SW 1271 (cell line): Measurements from ENCODE around the gene DNAJA1.
"Not testable (repeated sequence)": the region's sequence is repeated elsewhere in the genome, so short reads cannot be mapped to it uniquely, and the experiment has no call there.

ENCODE experiments used
- DNase-seq, 2 experiments: peaks; one replicate each; lab custom pipeline; 2025; lab: John Stamatoyannopoulos, UW

Gene DNAJA1

GRCh38 chr9:33024966-33025571 is at the start of gene DNAJA1:
Gene DNAJA1 (plus strand): TSS chr9:33025273. CDS start chr9:33026485, 1,212 bp downstream.
- peak; percentile 44 to 70 for DNase-seq

- no peak for DNase-seq
Observed at GRCh38 chr9:32978051-32978450, 47.0 kb upstream of the DNAJA1 start.

DNA sequence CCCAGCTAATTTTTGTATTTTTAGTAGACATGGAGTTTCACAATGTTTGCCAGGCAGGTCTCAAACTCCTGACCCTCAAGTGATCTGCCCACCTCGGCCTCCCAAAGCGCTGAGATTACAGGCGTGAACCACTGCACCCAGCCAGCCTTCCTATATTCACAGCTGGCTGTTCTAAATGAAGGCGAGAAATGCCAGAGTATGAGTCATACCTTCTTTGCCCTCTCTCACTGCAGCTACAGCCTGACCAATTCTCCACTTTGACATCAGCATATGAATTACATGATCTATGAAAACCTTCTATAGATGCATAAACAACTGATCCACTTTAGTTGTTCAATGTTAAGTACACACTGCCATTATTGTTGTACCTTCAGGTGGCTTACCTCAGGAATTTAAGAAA is 38.1 kb upstream of the DNAJA1 start:
- no peak for DNase-seq

DNA sequence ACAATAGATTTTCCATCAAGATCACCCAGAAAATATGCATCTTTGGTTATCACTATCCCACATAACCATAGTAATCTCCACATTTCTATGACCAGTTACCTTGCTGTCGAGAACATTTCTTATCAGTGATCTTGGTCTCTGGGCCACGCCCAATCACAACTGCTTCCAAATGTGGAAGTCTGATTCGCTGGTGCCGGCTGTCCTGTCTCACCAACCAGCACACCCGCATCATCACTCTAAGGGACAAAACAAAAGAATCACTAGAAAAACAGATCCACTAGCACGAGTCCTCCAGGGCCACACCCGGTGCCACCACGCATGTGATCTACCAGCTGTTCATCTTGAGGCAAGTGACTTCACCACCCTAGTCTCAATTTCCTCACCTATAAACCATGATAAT is 35.4 kb upstream of the DNAJA1 start:
- no peak for DNase-seq

- DNase-seq: no peak
Observed at GRCh38 chr9:32991897-32992594, 33.0 kb upstream of the DNAJA1 start.

- no peak for DNase-seq
Observed at GRCh38 chr9:32992595-32993238, 32.4 kb upstream of the DNAJA1 start.

- not testable (repeated sequence) for DNase-seq
Observed at GRCh38 chr9:33000682-33001055, 24.4 kb upstream of the DNAJA1 start.

- DNase-seq: not testable (repeated sequence)
Observed at GRCh38 chr9:33005335-33005734, 19.7 kb upstream of the DNAJA1 start.

DNA sequence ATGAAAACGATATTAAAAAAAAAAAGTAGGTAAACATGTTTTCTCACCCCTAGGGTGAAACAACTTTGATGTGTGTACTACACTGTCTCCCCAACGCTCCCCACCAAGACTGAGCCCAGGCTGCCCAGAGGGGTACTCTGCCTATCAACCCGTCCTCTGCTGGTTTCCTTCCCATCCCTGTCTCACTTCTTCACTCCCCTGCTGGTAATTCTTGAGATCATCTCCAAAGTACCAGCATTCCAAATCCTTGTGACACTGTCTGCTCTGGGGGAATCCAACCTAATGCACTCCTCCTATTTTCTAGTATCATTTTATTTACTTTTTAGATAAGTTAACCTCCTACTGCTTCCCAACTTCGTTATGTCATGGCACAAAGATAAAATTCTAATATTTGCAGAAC is 17.3 kb upstream of the DNAJA1 start:
- DNase-seq: no peak

- DNase-seq: no peak
Observed at GRCh38 chr9:33011831-33012230, 13.2 kb upstream of the DNAJA1 start.

GRCh38 chr9:33012328-33013069 is 12.6 kb upstream of the DNAJA1 start:
- DNase-seq: no peak

- no peak for DNase-seq
Observed at GRCh38 chr9:33013962-33014664, 11.0 kb upstream of the DNAJA1 start.

GRCh38 chr9:33014665-33015014 is 10.4 kb upstream of the DNAJA1 start:
- DNase-seq: no peak

DNA sequence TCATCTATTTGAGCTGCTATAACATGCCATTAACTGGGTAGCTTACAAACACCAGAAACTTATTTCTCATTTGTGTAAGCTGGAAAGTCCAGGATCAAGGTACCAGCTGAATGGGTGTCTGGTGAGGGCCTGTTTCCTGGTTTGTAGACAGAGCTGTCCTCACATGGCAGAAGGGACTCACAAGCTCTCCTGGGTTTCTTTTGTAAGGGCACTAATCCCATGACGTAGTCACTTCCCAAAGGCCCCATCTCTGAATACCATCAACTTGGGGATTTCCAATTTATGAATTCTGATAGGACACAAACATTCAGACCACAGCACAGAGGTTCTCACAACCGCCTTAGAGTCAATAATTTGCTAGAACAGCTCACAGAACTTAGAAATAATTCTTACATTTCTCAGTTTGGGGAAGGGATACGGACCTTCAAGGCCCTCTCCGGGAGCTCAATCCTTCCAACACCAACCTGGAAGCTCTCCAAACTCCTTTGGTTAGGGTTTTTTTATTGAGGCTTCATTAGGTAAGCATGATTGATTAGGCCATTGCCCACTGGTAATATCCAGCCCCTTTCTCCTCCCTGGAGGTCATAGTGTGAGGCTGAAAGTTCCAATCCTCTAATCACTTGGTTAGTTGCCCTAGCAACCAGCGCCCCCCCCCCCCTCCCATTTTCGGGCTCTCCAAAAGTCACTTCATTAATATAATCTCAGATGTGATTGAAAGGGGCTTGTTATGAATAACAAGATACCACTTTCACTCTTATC is 7.6 kb upstream of the DNAJA1 start:
- DNase-seq: no peak

DNA sequence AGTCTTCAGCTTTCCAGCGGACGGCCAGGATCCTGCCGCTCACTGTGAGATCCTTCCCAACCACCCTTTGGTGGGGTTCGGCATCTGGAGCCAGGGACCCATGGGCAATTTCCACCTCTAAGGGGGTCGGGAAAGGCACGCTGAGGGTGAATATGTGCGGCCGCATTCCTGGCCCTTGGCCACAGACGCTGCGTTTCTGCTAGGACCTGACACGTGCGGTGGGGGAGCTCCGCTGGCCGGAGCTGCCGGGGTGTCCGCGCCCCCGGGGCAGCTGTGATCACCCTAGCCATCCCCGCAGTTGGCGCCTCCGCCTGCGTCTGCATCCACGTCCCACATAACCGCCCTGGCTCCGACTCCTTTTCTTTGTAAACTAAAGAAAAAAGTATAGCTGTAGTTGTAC is 5.3 kb upstream of the DNAJA1 start:
- DNase-seq: no peak

- no peak for DNase-seq
Observed at GRCh38 chr9:33022303-33022702, 2.8 kb upstream of the DNAJA1 start.

DNA sequence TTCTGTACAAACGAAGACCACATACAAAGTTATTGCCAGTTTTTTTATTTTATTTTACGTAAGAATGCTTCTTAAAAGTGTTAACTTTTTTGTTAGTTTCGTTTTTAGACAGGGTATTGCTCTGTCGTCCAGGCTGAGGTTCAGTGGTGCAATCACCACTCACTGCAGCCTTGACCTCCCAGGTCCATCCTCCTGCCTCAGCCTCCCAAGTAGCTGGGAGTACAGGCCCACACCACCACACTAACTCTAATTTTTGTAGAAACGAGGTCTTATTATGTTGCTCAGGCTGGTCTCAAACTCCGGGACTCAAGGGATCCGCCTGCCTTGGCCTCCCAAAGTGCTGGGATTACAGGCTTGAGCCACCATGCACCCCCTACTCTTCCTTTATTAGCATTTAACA is 2.3 kb upstream of the DNAJA1 start:
- no peak for DNase-seq

- no peak for DNase-seq
Observed at GRCh38 chr9:33023661-33024060, 1.4 kb upstream of the DNAJA1 start.

GRCh38 chr9:33024126-33024965 is 727 bp upstream of the DNAJA1 start:
- DNase-seq: no peak

DNA sequence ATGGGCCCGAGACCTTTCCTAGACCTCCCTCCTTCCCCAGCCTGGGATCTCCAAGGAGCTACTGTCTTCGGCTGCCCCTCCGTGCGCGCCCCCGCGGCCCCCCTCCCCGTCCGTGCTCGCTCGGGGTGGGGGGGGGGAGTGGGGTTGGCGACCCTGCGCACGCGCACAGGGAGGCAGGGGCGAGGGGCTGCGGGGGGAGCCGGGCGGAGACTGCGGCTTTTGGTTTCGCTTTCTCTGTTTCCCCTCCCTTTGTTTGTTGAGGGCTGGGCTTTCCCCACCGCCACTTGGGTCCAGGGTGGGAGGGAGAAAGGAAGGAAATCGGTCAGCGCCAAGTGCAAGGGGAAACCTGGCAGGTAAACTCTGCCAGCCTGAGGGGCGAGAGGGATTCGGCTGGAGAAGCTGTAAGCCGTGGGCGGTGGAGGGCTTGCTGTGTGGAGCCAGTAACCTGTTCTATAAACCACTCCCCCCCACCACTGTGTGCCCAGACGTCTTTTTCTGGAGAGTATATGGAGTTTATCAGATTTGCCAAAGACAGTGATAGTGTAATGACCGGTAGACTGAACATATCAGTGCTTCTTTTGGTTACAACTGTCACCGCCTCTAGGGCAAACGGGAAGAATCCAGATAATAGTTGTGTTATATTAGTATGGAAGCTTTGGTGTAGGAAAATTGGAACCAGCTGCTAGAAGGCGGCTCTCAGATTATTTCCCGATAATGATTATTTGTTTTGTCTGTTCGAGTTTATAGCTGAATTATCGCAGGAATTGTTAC is 684 bp downstream of the DNAJA1 start:
- peak in 1 of 2 experiments; percentile 14 for DNase-seq
